Measurements from ENCODE around the gene NBL1. TPM values are rescaled to one million over a fixed set of nuclear protein-coding genes. Genes with fewer than 3 reads are reported as not detected.

Gene NBL1
- total and polyA plus RNA-seq, 2 of the 4 experiments (the other 2 are of a cell fraction) = 14.0 to 54.2 TPM

GRCh38 chr1:19645411-19646251 is 1.5 kb downstream of the NBL1 start:
- H3K36me3 ChIP-seq (ENCODE audit: control insufficient read depth, insufficient read depth, low read length) = peaks cover 2% of the 10 kb centered on the region; the same call in 1 of the 2 replicates
- no peak overlapping the region for H2AK5ac ChIP-seq (ENCODE audit: low read depth, low read length)
- H3K9me1 ChIP-seq (ENCODE audit: insufficient read depth, low read length) = peaks cover 5% of the 10 kb centered on the region; the same call in 1 of the 2 replicates
- in situ Hi-C loops (cut with MboI; ENCODE audit: low sequenced_read_pairs) (loop anchor here (5.0 to 10.0 kb wide), 2 partner anchors 161 to 303 kb away; partner anchors contain the start of gene CAPZB), intact Hi-C loops (cut with micrococcal nuclease) (loop anchor here (2.0 kb wide), 4 partner anchors 49 to 247 kb away; partner anchors contain the start of gene CAPZB), dilution Hi-C loops (cut with HindIII; ENCODE audit: low sequenced_read_pairs, unreplicated experiment) (no loop called here)
- H4K91ac ChIP-seq (ENCODE audit: insufficient read depth, low read depth, low read length) = no peak overlapping the region
- H2AK9ac ChIP-seq (replicated peaks; ENCODE audit: low read depth, low read length, poor library complexity) = peak overlapping the region; percentile 89
- H2BK20ac ChIP-seq (ENCODE audit: low read depth, low read length) = no peak overlapping the region
- peak overlapping the region; percentile 96 for H2AFZ ChIP-seq (replicated peaks; ENCODE audit: low read length, poor library complexity)
- DNase-seq (peak; percentile 28), ATAC-seq (ENCODE audit: low read depth) (no peak)
- no peaks in the 10 kb centered on the region for H3K27me3 ChIP-seq (ENCODE audit: control insufficient read depth, insufficient read depth, low read length)
- 0 out of 2 replicates have a peak overlapping the region, but pooled peaks have one; percentile 15 for H3K4ac ChIP-seq (ENCODE audit: low read depth, low read length)
- ChIA-PET CTCF (interaction anchor here (0.6 kb wide), 2 partner anchors 241 to 253 kb away, joined by 3 to 4 read pairs; no protein-coding TSS in a partner anchor), POLR2A (ENCODE audit: unreplicated experiment) (interaction anchor here (0.6 kb wide), 1 partner anchor 15 kb away, joined by 3 read pairs; no protein-coding TSS in a partner anchor)
- no TSS peak for BruUV-seq (replicated peaks)
- peaks cover 19% of the 10 kb centered on the region; the same call in 1 of the 2 replicates for H3K4me1 ChIP-seq (ENCODE audit: control insufficient read depth, insufficient read depth, low read length)
- no peak overlapping the region for H3K56ac ChIP-seq (ENCODE audit: extremely low read depth, insufficient read depth, low read length)
- no peak overlapping the region for H4K5ac ChIP-seq (ENCODE audit: low read depth, low read length)
- H3K18ac ChIP-seq (ENCODE audit: low read depth, low read length) = no peak overlapping the region
- H2BK15ac ChIP-seq (ENCODE audit: low read depth, low read length) = no peak overlapping the region
- no peaks in the 10 kb centered on the region for H3K9me3 ChIP-seq (ENCODE audit: control insufficient read depth, insufficient read depth, low read length)
- no peak overlapping the region for H3K14ac ChIP-seq (replicated peaks; ENCODE audit: low read depth, low read length)
- H2BK120ac ChIP-seq (ENCODE audit: low read depth, low read length) = 0 out of 2 replicates have a peak overlapping the region, but pooled peaks have one; percentile 62
- H3K4me3 ChIP-seq (ENCODE audit: insufficient read depth, low read depth, low read length) = peak overlapping the region; percentile 72
- peaks cover 35% of the 10 kb centered on the region for H4K20me1 ChIP-seq (ENCODE audit: insufficient read depth, low read length)
- H4K8ac ChIP-seq (ENCODE audit: low read depth in 2 of 2, low read length in 2 of 2) = peak overlapping the region in 1 of 2 experiments; percentile 44; a peak in 2 of 4 replicates
- peak overlapping the region; percentile 8; the same call in 1 of the 2 replicates for H3K23ac ChIP-seq (ENCODE audit: low read depth, low read length)
- H3K4me2 ChIP-seq (ENCODE audit: low read depth, low read length) = peak overlapping the region; percentile 93
- 28% methylated on average over 8 of the region's 30 CpGs; no CpG with 5 or more reads in 1 of the 2 experiments for WGBS, 2 experiments (ENCODE audit: extremely low coverage in 2 of 2, insufficient read length in 1 of 2)
- peak overlapping the region; percentile 96; the same call in 1 of the 2 replicates for H3K9ac ChIP-seq (ENCODE audit: low read depth, low read length)
- no peak for TF ChIP-seq CEBPB (IDR thresholded peaks at IDR 0.05; ENCODE audit: low read depth, low read length)
- TF ChIP-seq CHD1 (IDR thresholded peaks at IDR 0.05; ENCODE audit: low read depth, low read length) = no peak
- TF ChIP-seq NFE2L2 (IDR thresholded peaks at IDR 0.05; ENCODE audit: low read depth, low read length) = no peak
- TF ChIP-seq MXI1 (IDR thresholded peaks at IDR 0.05; ENCODE audit: borderline replicate concordance, low read depth, low read length) = no peak
- TF ChIP-seq BHLHE40 (IDR thresholded peaks at IDR 0.05; ENCODE audit: low read depth, low read length) = no peak
- no peak for TF ChIP-seq CTCF (conservative IDR thresholded peaks at IDR 0.05; ENCODE audit: low read depth, low read length)
- TF ChIP-seq RAD21 (IDR thresholded peaks at IDR 0.05; ENCODE audit: low read length) = no peak
- TF ChIP-seq RFX5 (IDR thresholded peaks at IDR 0.05; ENCODE audit: low read depth, low read length) = no peak
- TF ChIP-seq MAFK (IDR thresholded peaks at IDR 0.05; ENCODE audit: low read depth, low read length) = no peak
- no peak for TF ChIP-seq POLR2A (IDR thresholded peaks at IDR 0.05; ENCODE audit: low read depth, low read length)
- no peak overlapping the region for H2BK5ac ChIP-seq (ENCODE audit: low read depth, low read length, poor library complexity, severe bottlenecking)
- H3K79me1 ChIP-seq (ENCODE audit: low read depth in 1 of 2, low read length in 2 of 2) = peaks cover 4 to 45% of the 10 kb centered on the region in 2 experiments; a peak in 2 of 4 replicates
- H3K27ac ChIP-seq (ENCODE audit: insufficient read depth, low read length) = peak overlapping the region; percentile 71; the same call in 1 of the 2 replicates

Measured in IMR-90 (cell line).